Activated CD4-positive, alpha-beta T cell treated with anti-CD3 and anti-CD28 coated beads, Interleukin-10, Interleukin-2, amounts not matched to agents 100 ng/mL and 50 ng/mL, durations not matched to agents 16 hours and 8 hours (primary cell): ENCODE results near the gene KIAA0753.

ENCODE experiments used
- DNase-seq: peaks from one replicate; pipeline ENCODE4 v3.0.0-alpha.2; 2020

Gene KIAA0753

DNA sequence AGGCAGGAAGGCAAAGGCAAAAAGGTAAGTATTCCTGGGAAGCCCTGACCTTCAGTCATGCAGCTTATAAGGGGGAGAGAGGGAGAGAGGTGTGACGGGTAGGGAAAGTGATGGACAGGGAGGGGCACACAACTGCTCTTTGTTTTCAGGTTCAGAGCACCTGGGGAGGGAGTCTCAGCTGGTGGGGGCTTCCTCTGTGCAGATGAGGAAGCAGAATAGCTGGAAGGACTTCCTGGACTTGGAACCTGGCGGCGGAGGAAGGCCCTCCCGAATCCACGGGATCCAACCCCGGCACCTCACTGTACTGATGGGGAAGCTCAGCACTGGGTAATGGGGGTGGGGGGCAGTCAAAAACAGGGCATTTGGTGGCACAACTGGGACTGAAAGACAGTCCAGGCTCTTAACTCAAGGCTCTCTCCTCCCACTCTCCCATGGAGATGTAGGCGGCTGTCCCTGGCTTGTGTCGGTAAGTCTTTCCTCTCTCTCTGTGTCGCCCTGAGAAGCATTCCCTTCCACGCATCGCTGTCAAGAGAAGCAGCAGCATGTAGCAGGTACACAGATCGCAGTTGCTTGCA, 72.2 kb downstream of the KIAA0753 start:
- no peak for DNase-seq

DNA sequence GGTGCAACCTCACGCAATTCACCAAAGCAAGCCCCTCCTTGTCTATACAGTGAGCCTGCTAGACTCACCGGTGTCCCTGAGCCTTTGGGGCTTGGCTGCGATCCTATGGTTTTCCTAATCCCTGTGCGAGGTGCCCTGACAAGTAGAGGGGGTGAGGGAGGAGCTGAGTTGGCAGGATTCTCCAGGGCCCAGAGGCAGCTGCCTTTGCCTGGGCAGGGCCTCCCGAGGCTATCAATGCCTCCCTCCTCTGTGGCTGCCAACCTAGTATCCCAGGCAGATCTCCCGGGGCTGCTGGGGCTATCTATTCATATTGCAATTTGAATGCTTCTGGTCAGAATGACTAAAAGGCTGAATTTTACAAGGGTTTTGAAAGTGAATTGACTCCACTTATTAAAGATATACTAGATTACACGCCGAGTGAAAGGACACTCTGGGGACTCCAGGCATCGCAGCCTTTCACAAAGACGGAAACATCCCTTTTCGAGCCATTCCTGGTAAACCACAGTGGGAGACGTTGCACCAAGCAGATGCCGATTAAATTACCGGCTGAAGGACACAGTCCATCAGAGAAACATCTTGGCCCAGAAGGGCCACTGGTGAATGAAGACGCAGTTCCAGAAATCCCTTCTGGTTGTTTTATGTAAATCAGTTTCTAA, 72.9 kb downstream of the KIAA0753 start:
- no peak for DNase-seq

DNA sequence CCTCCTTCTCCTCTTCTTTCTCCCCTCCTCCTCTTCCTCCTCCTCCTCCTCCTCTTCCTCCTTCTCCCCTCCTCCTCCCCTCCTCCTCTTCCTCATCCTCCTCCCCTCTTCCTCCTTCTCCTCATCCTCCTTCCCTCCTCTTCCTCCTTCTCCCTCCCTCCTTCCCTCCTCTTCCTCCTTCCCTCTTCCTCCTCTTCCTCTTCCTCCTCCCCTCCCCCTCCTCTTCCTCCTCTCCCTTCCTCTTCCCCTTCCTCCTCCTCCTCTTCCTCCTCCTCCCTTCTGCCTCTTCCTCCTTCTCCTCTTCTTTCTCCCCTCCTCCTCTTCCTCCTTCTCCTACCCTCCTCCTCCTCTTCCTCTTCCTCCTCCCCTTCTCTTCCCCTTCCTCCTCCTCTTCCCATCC, 79.1 kb downstream of the KIAA0753 start:
- no peak for DNase-seq

DNA sequence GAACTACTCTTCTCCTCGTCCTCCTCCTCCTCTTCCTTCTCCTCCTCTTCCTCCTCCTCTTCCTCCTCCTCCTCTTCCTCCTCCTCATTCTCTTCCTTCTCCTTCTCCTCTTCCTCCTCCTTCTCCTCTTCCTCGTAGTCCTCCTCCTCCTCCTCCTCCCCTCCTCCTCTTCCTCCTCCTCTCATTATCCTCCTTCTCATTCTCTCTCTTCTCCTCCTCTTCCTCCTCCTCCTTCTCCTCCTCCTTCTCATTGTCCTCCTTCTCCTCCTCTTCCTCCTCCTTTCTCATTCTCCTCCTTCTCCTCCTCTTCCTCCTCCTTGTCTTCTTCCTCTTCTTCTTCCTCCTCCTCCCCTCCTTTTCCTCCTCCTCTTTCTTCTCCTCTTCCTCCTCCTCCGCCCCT, 80.0 kb downstream of the KIAA0753 start:
- no peak for DNase-seq

DNA sequence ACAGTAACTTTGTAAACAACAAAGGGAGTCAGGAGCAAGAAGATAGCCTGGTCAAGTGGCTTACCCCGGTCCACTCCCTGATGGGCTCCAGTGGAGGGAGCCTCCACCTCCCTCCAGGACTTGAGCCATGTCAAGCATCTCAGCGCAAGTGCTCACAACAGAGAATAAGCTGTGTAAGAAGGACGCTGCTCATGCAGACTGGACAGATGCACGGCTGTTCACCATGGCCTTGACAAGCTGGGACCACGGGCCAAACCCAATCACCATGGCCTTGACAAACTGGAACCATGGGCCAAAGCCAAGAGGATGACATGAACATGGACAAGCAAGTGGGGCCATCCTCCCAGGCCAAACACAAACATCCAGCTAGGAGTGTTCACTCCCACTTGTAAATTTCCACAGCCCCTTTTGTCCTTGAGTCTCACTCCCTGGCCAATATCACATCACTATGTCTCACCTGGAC, 80.7 kb downstream of the KIAA0753 start:
- DNase-seq = no peak

DNA sequence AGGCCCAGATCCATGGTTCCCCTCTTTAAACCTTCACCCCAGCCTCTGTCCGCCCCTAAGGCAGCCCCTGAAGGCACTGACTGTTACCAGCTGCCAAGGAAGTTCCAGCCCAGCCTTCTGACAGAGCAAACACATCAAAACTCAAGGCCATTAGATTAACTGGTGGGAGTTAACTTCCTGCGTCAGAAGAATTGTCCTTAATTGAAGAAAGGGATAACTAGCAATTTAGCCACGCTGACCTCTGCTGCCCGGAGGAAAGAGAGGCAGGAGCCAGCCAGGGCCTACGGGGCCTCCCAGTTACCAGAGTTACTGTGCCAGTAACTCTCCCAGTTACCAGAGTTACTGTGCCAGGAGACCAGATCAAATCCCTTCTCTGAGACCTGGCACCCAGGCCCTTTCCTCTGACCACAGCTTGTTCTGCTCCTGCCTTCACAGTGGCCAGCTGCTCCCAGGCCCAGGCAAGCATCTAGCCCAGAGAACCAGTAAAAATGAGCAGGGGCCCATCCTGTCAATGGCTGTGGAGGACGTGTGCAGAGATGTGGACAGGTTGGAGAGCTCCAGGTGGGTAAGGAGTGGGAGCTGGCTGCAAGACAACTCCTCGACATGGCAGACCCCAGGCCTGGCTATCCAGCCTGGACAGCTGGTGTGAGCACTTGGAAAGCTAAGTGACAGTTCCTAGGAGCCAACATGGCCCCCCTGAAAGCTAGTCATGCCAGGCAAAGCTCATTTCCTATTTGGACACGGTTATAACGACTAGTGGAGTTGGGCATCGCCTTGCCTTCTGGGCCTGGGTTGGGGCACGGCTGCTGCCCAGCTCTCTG, 81.4 kb downstream of the KIAA0753 start:
- DNase-seq = no peak

DNA sequence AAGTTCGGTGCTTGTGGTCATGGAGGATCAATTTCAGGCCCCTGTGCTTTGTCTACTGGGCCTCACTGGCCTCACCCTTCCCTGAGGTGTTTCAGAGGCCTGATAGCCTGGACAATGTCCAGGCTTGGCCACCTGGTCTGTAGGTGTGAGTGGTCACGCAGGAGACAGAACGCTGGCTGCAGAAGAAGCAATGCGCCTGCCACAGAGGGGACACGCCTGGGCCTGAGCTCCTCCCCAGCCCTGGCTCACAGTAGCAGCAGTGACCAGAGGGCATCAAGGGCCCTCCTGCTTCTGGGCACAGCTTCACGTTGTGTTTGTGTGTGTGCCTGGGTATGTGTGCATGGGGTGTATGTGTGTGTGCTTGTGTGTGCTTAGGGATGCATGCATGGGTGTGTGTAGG, 82.2 kb downstream of the KIAA0753 start:
- DNase-seq = no peak

DNA sequence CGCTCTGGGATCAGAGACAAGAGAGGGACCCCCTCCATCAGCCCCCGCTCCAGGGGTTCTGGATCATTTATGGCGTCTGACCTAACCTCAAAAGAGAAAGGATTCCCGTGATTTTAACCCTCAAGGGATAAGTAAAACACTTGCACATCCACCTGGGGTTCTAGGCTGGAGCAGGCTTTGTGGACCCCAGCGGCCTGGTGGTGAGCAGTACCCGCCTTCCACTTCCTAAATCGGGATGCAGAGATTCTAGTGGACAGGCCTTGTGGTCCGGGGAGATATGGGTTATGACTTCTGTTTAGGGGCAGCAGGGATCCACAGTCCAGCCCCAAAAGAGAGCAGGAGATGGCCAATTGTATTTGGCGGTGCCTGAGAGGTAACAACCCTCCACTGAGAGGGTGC, 83.5 kb downstream of the KIAA0753 start:
- no peak for DNase-seq

DNA sequence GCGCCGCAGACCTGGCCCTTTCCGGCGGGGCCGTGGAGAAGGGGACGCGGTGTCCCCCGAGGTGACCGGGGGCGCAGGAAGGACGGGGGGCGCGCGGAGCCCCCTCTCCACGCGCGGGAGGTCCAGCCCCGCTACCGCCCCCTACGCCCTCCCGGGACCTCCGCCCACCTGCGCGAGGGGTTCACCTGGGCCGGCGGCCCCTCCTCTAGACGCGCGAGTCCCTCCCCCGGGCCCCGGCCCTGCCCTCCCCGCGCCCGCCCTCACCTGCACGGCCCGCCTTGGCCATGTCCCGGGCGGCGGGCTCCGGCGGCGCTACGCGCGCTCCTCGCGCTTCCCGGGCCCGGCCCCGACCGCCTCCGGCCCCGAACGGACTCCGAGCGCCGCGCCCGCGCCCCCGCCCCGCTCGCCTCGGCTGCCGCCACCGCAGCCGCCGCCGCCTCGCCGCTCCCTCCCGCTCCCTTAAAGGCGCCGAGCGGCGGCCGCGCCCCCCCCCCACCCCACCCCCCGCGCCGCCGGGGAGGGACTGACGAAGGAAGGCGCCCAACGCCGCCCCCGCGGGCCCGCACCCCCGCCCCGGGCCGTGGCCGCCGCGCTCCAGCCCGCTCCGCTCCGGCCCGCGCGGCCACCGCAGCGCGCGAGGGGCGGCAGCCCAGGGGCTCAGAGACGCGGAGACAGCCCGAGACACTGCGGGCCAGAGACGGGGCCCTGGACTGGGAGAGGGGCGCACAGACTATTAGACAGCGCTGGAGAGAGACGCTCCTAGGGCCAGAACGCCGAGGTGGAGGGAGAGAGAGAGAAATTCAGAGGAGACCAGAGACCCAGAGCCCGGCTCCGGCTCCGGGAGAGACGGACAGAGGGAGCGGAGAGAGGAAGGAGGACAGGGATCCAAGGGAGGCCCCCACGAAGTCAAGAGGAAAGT, 84.1 kb downstream of the KIAA0753 start, which contains the start of gene PITPNM3:
TSS of gene PITPNM3 (minus strand) at position 435 of the 919 bp plus-strand sequence. CDS start at position 286, 149 bp downstream.
- no peak for DNase-seq

DNA sequence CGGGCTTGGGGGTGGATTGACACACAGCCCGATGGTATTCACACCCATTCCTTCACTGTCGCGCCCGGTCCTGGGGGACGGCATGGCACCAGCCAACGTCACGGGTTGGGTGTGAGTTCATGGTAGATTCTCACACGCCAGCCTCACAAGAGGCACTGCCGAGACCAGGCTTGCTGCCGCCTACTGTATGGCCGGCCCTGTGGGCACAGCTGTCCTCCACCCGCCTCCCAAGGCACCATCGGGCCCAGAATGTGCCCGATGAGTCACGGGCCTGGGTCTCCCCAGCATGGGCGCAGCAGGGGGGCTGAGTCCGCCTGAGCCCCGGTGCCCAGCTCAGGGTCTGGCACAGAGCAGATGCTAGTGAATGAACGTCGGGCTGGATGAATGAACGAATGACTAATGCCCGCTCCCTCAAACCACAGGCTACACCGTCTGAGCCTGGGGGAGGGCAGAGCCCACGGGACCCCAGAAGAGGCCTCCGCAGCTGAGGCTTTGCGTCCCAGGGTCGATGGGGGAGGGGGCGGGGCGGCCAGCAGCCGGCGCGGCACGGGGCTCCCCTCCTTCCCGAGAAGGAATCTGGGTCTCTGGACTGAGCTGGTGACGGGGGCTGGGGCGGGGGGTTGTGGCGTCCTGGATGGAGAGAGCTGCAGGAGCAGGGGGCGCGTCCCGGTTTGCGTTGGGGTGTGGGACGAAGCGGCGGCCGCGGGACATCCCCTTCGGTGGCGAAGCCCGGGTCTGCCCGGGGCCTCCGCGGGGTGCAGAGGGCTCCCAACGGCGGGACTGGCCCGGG, 85.0 kb downstream of the KIAA0753 start:
- no peak for DNase-seq

DNA sequence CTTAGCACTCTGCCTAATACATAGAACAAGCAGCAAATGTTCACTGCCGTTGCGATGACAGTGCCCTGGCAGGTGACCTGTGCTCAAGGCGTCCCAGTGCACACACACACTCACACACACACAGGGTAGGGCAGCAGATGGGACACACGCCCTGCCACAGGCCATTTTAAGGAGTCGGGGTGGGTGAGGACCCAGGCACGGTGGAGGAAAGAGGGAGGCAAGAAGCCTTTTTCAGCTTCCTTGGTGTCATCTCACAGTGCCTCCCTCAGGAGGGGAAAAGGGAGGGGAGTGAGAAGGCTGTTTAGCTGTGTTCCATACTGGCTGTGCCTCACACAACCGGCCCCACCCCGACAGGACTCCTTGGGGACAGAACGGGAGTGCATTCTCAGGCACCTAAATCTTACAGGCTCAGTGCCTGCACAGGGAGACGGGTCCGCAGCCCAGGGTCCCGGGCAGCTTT, 85.6 kb downstream of the KIAA0753 start:
- no peak for DNase-seq

DNA sequence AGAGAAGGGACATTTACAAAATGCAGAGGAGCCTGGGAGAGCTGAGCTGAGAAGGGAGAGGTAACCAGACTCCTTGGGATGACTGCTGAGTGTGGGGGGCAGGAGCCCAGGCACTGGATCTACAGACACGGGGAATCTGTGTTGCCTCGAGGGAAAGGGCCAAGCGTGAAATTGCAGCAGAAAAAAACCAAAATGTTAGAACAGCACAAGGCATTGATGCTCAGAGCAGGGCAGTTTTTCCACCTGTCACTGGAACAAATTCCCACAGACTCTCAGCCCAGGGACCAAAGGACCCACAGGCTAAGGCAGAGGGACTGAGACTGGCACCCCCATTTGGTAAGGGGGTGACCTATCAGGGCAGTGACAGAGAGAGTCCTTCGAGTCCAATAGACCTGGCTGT, 86.2 kb downstream of the KIAA0753 start:
- DNase-seq = no peak

DNA sequence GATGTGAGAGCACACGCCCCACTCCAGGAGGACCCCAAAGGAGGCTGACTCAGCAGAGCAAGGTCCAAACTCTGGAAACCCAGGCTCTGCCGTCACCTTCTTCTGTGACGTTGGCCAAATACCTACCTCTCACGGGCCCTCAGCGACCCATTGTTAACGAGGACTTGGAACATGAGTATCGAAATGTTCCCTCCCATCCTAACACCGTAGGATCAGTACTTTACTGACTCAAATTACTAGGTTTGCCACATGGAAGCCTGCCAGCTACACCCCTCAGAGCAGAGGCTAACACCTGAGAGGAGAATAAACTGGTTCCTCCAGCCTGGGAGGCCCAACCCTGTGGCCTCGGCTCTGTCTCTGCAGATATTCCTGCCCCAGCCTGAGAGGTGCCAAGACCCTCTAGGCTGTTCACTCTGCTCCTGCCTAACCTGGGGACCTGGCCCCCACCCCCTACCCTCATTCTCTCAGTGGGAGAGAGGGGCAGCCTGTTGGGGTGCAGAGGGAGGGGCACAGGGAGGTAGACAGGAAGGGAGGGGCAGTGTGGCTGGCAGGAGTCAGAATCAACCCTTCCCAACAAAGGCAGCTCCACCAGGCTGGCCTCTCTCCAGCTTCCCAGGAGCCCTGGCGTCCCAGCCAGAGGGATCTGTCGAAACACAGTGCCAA, 88.5 kb downstream of the KIAA0753 start:
- no peak for DNase-seq

DNA sequence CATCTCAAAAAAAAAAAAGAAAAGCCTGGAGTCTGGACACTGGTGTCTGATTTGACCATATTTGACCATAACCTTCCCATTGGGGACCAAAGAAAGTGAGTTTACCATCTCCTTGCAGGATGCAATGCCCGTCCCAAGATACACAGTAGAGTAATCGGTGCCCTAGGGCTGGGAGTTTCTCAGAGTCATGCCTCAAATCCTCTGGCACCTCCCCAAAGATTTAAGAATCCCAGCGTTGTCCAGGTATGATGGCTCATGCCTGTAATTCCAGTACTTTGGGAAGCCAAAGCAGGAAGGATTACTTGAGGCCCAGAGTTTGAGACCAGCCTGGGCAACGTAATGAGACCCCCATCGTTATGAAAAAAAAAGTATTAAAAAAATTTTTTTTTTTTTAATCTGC, 89.2 kb downstream of the KIAA0753 start:
- no peak for DNase-seq

DNA sequence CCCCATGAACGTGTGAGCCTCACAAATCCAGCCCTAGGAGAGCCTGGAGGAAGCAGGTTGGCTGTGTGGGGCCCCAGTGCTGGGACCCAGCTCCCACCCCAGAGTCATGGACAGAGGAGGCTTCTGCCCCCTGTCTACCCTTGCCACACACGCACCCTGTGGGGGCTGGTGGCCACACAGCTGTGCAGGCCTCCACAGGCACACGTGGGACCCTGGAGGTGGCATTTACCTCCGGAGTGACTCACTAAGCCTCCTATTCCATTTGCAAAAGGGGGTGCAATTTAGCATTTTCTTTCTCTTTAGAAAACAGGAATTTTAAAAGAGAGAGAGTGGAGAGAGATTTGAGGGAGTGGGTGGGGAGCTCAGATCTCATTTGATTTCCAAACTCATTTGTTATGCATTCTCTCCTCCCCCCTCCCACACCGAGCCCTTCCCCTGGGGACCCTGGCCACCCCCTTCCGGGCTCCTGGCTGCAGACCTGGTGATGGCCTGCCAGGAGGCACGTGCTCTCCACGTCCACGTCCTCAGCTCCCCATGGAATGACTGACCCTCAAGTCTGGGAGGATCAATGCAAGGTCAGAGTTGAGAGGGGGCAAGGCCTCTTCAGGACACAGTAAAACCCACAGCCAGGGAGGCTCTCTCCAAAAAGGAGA, 91.0 kb downstream of the KIAA0753 start:
- DNase-seq = no peak

DNA sequence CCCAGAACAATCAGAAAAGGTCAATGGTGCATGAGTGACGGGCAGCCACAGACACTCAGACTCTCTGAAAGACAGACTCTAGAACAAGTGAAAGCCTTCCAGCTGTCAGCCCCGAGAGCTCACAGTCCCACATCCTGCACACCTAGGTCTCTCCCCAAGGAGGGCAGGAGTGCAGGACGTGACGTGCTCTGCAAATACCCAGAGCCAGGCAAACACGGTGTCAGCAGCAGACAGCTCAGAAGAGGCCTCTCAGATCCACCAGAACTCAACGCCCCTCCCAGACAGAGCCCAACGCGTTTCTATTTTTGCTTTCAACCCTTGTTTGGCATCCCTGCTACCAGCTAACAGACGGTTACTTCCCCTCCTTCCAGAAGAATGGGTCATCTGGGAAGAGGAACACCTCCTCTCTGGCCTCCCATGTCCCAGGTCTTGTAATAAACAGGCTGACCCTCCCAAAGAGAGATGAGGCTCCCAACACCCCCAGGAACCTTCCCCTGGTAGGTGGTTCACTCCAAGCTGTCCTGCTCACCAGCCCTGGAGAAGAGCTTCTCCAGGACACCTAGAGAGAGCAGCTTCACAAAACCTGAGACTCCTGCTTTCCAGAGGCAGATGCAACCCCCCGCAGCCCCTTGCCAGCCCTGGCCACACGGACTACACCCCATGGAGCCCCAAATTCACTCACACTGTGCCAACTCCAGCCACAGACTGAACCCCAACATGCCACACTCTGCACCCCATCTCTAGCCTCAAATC, 91.8 kb downstream of the KIAA0753 start:
- DNase-seq = peak; percentile 38

DNA sequence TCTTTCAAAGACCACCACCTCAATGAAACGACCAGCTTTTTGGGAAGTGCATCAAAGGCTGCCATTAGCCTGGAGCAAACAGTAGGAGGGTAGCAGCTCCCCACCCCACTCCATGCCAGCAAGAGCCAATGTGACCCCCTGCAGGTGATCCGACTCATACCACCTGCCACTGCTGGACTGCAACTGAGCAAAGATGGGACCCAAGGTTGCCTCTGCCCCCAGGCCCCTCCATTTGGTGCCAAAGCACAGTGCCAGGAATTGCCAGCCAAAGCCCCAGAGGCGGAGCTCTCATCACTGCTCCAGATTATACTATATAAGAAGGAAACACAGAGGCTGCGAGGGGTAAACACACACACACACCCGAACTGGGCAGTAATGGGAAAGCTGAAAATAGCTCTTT, 92.5 kb downstream of the KIAA0753 start:
- DNase-seq = no peak

DNA sequence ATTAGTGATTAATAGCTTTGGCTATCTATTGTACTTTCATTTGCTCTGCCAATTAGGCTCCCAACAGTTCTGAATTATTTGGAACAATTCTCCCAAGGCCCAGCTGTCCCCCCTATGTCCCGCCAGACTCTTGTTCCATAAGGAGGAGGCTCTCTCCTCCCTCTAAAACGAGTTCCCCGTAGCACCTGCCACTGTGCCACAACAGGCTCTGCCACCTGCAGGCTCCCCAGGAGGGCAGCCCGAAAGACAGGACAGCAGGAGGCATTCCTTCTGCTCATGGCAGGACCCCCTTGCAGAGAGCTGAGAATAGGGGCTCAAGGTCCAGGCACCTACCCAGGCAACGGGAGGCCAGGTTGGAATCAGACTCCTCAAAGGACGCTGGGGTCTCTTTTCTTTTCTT, 93.2 kb downstream of the KIAA0753 start:
- no peak for DNase-seq

DNA sequence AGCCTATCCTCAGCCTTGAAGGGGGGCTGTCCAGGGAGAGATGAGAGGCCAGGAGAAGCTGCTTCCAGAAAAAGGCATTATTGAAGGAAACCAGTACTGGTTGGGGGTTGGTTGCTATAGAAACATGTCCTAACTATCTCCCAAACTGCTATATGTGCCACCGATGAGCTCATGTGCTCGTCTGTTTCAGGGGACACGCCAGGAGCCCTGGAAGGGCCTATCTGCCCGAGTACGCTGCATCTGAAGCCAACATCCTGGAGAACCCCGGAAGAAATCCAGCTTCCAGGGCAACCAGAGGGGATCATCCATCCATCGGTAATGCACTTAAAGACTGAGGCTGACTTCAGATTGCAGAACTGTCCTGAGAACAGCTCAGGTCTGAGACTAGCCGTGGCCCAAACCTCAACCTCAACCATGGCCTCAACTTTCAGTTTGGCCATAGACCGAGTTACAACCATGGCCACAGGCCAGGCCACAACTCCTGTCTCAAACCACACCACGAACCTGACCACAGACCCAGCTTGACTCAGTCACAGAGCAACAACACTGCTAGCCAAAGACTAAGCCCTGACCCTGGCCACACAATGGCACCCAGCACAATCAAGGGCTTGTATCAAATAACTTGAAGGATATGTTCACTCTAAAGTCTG, 94.3 kb downstream of the KIAA0753 start:
- peak; percentile 11 for DNase-seq
